ENCODE measurements around the gene TSPAN9. TPM values are rescaled to one million over a fixed set of nuclear protein-coding genes. Genes with fewer than 3 reads are reported as not detected.

Gene TSPAN9
- total RNA-seq, 1 donor from 2014 or later = 0.09 TPM

DNA sequence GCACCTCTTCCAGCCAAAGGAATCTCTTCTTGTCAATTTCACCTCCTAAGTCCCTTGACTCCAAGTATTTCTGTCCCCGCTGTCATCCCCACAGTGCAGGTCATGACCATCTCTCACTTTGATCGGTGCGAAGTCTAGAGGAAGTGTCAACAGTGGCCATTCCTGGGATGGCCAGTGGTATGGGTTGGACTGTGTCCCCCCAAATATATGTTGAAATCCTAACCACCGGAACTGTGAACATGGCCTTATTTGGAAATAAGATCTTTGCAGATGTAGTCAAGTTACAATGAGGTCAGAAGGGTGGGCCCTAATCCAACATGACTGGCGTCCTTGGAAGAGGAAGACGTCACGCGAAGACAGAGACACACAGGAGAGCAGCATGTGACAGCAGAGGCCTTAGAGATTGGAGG is 257.9 kb downstream of the TSPAN9 start:
- no peak overlapping the region for H3K4me3 Mint-ChIP-seq
- H3K27ac Mint-ChIP-seq = no peak overlapping the region
- no peaks in the 10 kb centered on the region for H3K36me3 Mint-ChIP-seq (ENCODE audit: low read depth)
- intact Hi-C loops (cut with micrococcal nuclease) = no loop called here
- DNase-seq = no peak
- H3K4me1 Mint-ChIP-seq = no peaks in the 10 kb centered on the region
- H3K27me3 Mint-ChIP-seq = peaks cover 4% of the 10 kb centered on the region
- no peaks in the 10 kb centered on the region for H3K9me3 Mint-ChIP-seq

Other genes with a start within 250 kb of the TSPAN9 start
- not detected in 2 replicates for gene NRIP2, start 242.3 kb upstream of the TSPAN9 start, total RNA-seq
- 0.17 TPM in 1 of 2 replicates, not detected in the other for gene TEX52, start 220.3 kb upstream of the TSPAN9 start, total RNA-seq
- gene FOXM1, start 200.2 kb upstream of the TSPAN9 start, total RNA-seq = 73.7 and 74.0 TPM in 2 replicates
- gene RHNO1, start 200.2 kb upstream of the TSPAN9 start, total RNA-seq = 47.2 and 48.1 TPM in 2 replicates
- 7.6 and 7.8 TPM in 2 replicates for gene TULP3, start 186.5 kb upstream of the TSPAN9 start, total RNA-seq
- 14.2 and 18.8 TPM in 2 replicates for gene TEAD4, start 118.0 kb upstream of the TSPAN9 start, total RNA-seq